WERI-Rb-1 (cell line): ENCODE data around the gene VEGFA.

Experiments
- DNase-seq: peaks from one replicate; pipeline ENCODE4 v3.0.0-alpha.2; 2020
- H3K27ac ChIP-seq: fragments of 250-450 bp; sonication (Bioruptor Pico); 2 replicates; pipeline ENCODE4 v1.5.1; 2020; ENCODE audit warnings: mild to moderate bottlenecking, moderate library complexity
- H3K27me3 ChIP-seq: fragments of 250-450 bp; sonication (Bioruptor Pico); 2 replicates; pipeline ENCODE4 v1.5.1; 2021; ENCODE audit warnings: mild to moderate bottlenecking, low read depth, moderate library complexity; ENCODE audit not compliant: insufficient read depth, severe bottlenecking
- H3K36me3 ChIP-seq: fragments of 250-450 bp; sonication (Bioruptor Pico); 2 replicates; pipeline ENCODE4 v1.5.1; 2020; ENCODE audit warnings: mild to moderate bottlenecking, moderate library complexity
- H3K4me3 ChIP-seq: 2 replicates; pipeline ENCODE4 v1.5.1; 2011; ENCODE audit warnings: low read depth, mild to moderate bottlenecking, control low read depth, low read length
- H3K9me3 ChIP-seq: fragments of 250-450 bp; sonication (Bioruptor Pico); 2 replicates; pipeline ENCODE4 v1.5.1; 2021; ENCODE audit warnings: mild to moderate bottlenecking, moderate library complexity; ENCODE audit not compliant: severe bottlenecking
- TF ChIP-seq, protein P1 (sequence below): IDR thresholded peaks from 2 replicates; pipeline ENCODE4 v1.5.1; 2011; ENCODE audit warnings: low read depth, mild to moderate bottlenecking, control low read depth, inconsistent platforms, low read length

VEGFA gene

DNA sequence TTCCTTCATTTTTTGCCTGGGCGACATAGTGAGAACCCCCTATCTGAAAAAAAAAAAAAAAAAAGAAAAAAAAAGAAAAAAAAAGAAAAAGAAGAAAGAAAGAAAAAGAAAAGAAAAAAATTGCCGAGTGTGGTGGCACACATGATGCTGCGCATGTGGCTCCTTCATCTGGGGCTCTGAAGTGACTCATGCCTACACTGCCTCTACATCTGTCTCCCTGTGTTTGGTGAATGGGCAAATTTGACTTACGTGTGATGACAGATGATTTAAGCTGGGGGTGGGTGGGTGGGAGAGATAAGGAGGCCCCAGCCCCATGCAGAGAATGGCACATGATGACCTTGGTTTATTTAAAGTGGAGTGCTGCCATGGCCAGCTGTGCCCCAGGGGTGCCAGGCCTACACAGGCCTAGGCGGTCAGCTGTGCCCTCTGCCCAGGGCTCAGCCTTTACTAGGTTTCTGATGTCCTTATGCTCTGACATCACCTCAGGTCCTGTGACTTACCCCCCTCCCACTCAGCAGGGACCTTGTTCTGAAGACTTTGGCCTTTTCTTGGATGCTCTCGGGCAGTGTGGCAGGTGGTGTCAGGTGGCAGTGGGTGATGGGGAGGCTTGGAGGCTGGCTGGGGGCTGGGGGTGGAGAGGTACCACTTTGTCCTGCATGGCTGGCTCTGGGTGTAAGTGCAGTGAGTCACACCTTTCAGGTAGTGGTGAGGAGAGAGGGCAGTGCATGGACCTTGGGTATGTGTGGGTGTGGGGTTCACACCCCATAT lies 41.1 kb downstream of the VEGFA start:
- H3K27ac ChIP-seq: no peak overlapping the region
- no peak overlapping the region for H3K4me3 ChIP-seq
- TF ChIP-seq, protein P1, sequence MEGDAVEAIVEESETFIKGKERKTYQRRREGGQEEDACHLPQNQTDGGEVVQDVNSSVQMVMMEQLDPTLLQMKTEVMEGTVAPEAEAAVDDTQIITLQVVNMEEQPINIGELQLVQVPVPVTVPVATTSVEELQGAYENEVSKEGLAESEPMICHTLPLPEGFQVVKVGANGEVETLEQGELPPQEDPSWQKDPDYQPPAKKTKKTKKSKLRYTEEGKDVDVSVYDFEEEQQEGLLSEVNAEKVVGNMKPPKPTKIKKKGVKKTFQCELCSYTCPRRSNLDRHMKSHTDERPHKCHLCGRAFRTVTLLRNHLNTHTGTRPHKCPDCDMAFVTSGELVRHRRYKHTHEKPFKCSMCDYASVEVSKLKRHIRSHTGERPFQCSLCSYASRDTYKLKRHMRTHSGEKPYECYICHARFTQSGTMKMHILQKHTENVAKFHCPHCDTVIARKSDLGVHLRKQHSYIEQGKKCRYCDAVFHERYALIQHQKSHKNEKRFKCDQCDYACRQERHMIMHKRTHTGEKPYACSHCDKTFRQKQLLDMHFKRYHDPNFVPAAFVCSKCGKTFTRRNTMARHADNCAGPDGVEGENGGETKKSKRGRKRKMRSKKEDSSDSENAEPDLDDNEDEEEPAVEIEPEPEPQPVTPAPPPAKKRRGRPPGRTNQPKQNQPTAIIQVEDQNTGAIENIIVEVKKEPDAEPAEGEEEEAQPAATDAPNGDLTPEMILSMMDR: no peak
- no peaks in the 10 kb centered on the region for H3K27me3 ChIP-seq
- H3K9me3 ChIP-seq: no peaks in the 10 kb centered on the region
- H3K36me3 ChIP-seq: no peaks in the 10 kb centered on the region
- DNase-seq: no peak

DNA sequence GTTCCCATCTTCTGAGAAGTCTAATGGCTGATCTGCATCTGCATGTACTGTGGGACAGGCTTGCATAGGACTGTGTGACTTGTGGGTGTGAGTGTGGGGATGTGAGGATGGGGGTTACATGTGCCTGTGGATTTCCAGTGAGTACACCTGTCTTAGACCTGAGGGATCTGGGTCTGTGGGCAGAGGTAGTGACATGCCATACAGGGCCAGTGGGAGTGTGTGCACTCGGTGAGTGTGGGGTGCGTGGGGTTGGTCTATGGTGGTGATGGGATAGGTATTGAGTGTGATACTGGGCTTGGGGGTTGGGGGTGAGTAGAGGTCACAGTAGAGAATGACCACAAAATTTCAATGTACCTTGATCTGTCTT lies 41.7 kb downstream of the VEGFA start:
- no peaks in the 10 kb centered on the region for H3K36me3 ChIP-seq
- H3K9me3 ChIP-seq: no peaks in the 10 kb centered on the region

DNA sequence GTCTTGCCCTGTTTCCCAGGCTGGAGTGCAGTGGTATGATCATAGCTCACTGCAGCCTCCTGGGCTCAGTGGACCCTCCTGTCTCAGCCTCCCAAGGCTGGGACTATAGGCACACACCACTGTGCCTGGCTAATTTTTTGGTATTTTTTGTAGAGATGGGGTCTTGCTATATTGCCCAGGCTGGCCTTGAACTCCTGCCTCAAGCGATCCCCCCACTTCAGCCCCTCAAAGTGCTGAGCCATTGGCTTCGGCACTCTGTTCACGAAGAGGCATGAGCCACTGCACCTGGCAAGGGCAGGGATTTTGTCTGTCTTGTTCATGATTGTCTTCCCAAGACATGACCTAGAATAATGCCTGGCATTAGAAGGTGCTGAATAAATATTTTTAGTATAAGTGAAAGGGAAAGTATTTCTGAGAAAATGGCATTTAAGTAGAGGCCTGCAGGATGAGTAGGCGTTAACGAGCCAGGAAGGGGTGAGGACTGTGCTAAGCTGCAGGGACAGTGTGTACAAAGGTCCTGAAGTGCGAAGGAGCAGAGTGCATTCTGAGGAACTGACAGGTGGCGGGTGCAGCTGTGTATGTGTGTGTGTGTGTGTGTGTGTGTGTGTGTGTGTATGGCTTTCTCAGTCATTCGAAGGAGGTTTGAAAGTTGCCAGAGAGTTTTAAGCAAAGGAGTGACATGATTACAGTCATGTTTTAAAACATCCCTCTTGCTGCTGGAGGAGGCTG lies 43.0 kb downstream of the VEGFA start:
- H3K36me3 ChIP-seq: no peaks in the 10 kb centered on the region
- TF ChIP-seq, protein P1: no peak
- H3K27me3 ChIP-seq: no peaks in the 10 kb centered on the region
- H3K4me3 ChIP-seq: no peak overlapping the region
- no peak overlapping the region for H3K27ac ChIP-seq
- H3K9me3 ChIP-seq: no peaks in the 10 kb centered on the region
- peak; percentile 52 for DNase-seq

More for the DNA sequence above, 41.7 kb downstream of the VEGFA start:
- no peak overlapping the region for H3K4me3 ChIP-seq
- no peaks in the 10 kb centered on the region for H3K27me3 ChIP-seq
- DNase-seq: no peak
- TF ChIP-seq, protein P1: no peak
- no peak overlapping the region for H3K27ac ChIP-seq

DNA sequence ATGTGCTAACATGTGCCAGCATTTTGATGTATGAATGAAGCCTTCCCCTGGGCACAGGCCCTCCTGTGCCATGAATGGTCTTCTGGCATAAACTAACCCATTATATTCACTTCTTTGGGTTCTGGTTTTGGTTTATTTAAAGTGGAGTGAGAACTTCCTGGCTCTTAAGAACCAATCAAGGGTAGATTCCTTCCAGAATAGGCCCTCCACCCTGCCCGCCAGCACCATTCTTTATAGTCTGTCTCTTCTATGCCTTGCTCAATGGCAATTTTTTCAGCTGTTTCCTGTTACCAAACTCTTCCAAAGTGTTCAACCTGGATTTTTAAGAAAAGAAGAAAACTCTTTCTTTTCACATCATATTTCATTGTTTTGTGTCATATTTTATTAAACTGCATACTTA lies 44.1 kb downstream of the VEGFA start:
- TF ChIP-seq, protein P1: no peak
- Histone ChIP-seq H3K27me3 (no peaks in the 10 kb centered on the region), H3K9me3 (no peaks in the 10 kb centered on the region), H3K36me3 (no peaks in the 10 kb centered on the region), H3K4me3 (no peak overlapping the region), H3K27ac (no peak overlapping the region)
- DNase-seq: no peak

DNA sequence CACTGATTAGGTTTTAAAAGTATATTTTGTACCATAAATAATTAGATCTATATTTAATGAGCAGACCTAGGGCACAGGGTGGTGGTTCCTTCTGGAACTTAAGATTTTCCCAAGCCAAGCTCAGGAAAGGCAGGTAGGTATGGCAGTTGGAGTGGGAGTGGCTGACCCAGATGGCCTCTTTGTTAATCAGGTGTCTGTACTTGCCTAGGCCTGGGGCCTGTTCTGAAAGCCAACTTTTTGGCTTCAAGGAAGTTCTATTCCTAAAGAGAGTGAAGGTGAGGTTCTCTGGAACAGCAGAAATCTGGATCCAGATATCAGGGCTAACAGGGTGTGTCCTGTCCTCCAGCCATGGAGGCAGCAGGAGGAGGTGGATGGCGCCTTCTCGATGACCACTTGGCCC lies 44.9 kb downstream of the VEGFA start:
- H3K27me3 ChIP-seq: no peaks in the 10 kb centered on the region
- no peaks in the 10 kb centered on the region for H3K36me3 ChIP-seq
- DNase-seq: no peak

More for the DNA sequence above, 44.9 kb downstream of the VEGFA start:
- TF ChIP-seq, protein P1: no peak
- H3K4me3 ChIP-seq: no peak overlapping the region
- H3K9me3 ChIP-seq: no peaks in the 10 kb centered on the region
- peak overlapping the region; percentile 17; the same call in 1 of the 2 replicates for H3K27ac ChIP-seq
